Memory B cell (primary cell): ENCODE data around the gene ZBED1.
"Not testable (repeated sequence)": the region's sequence is repeated elsewhere in the genome, so short reads cannot be mapped to it uniquely, and the experiment has no call there.

Source experiments
- ATAC-seq: fragments of 150-1000 bp; cut with Tn5 transposase; 2 replicates; pipeline ENCODE4 v1.10.0; 2021; ENCODE audit warnings: low read depth, mild to moderate bottlenecking, moderate library complexity
- DNase-seq, 2 donors: peaks; one replicate each; pipeline ENCODE4 v3.0.0; 2022; ENCODE audit warnings: low spot score in 2 of 2
- H3K27ac Mint-ChIP-seq: one replicate; pipeline ENCODE4 v1.8.0; 2022; ENCODE audit warnings: mild to moderate bottlenecking, moderate library complexity, mixed read lengths
- H3K27me3 Mint-ChIP-seq: one replicate; pipeline ENCODE4 v1.8.0; 2022; ENCODE audit warnings: mixed read lengths
- H3K36me3 Mint-ChIP-seq: one replicate; pipeline ENCODE4 v1.8.0; 2022; ENCODE audit warnings: mild to moderate bottlenecking, mixed read lengths
- H3K4me1 Mint-ChIP-seq: one replicate; pipeline ENCODE4 v1.8.0; 2022; ENCODE audit warnings: mixed read lengths
- H3K4me3 Mint-ChIP-seq: one replicate; pipeline ENCODE4 v1.8.0; 2022; ENCODE audit warnings: mild to moderate bottlenecking, moderate library complexity, mixed read lengths
- H3K9me3 Mint-ChIP-seq: one replicate; pipeline ENCODE4 v1.8.0; 2022; ENCODE audit warnings: mixed read lengths

Gene ZBED1

GRCh38 chrX:2481597-2481996 is 19.2 kb downstream of the ZBED1 start:
- ATAC-seq, H3K4me1 Mint-ChIP-seq, H3K4me3 Mint-ChIP-seq, H3K27ac Mint-ChIP-seq, DNase-seq, H3K27me3 Mint-ChIP-seq, H3K9me3 Mint-ChIP-seq: not testable (repeated sequence)
- H3K36me3 Mint-ChIP-seq: peaks cover 14% of the 10 kb centered on the region

- not testable (repeated sequence) for DNase-seq, ATAC-seq, H3K27me3 Mint-ChIP-seq, H3K9me3 Mint-ChIP-seq, H3K27ac Mint-ChIP-seq, H3K4me3 Mint-ChIP-seq, H3K4me1 Mint-ChIP-seq
- H3K36me3 Mint-ChIP-seq: peaks cover 13% of the 10 kb centered on the region
These were observed 20.8 kb downstream of the ZBED1 start for GRCh38 chrX:2479982-2480381.

- Mint-ChIP-seq H3K27ac (no peak overlapping the region), H3K9me3 (peaks cover 3% of the 10 kb centered on the region), H3K4me1 (peaks cover 11% of the 10 kb centered on the region), H3K4me3 (no peak overlapping the region), H3K27me3 (no peaks in the 10 kb centered on the region), H3K36me3 (peaks cover 13% of the 10 kb centered on the region)
- no peak for ATAC-seq
- no peak for DNase-seq
These were observed 21.4 kb downstream of the ZBED1 start for GRCh38 chrX:2479420-2479780.

GRCh38 chrX:2478546-2479419 is 22.0 kb downstream of the ZBED1 start:
- Mint-ChIP-seq H3K4me1 (peaks cover 14% of the 10 kb centered on the region), H3K27ac (no peak overlapping the region), H3K4me3 (no peak overlapping the region), H3K36me3 (peaks cover 13% of the 10 kb centered on the region), H3K27me3 (no peaks in the 10 kb centered on the region), H3K9me3 (peaks cover 3% of the 10 kb centered on the region)
- ATAC-seq (no peak), DNase-seq (no peak)

- ATAC-seq, H3K9me3 Mint-ChIP-seq, H3K27me3 Mint-ChIP-seq, DNase-seq, H3K4me3 Mint-ChIP-seq, H3K27ac Mint-ChIP-seq: not testable (repeated sequence)
- Mint-ChIP-seq H3K4me1 (peaks cover 14% of the 10 kb centered on the region), H3K36me3 (peaks cover 14% of the 10 kb centered on the region)
These were observed 23.5 kb downstream of the ZBED1 start for GRCh38 chrX:2477313-2477712.

- Mint-ChIP-seq H3K36me3 (peaks cover 13% of the 10 kb centered on the region), H3K4me1 (peaks cover 14% of the 10 kb centered on the region), H3K27me3 (no peaks in the 10 kb centered on the region), H3K4me3 (no peak overlapping the region), H3K27ac (no peak overlapping the region), H3K9me3 (peaks cover 2% of the 10 kb centered on the region)
- DNase-seq: no peak
- ATAC-seq: no peak
These were observed 25.6 kb downstream of the ZBED1 start for GRCh38 chrX:2474963-2475726.

GRCh38 chrX:2474280-2474962 is 26.4 kb downstream of the ZBED1 start:
- ATAC-seq: no peak
- H3K4me1 Mint-ChIP-seq: peaks cover 14% of the 10 kb centered on the region
- H3K27ac Mint-ChIP-seq: no peak overlapping the region
- peaks cover 12% of the 10 kb centered on the region for H3K36me3 Mint-ChIP-seq
- DNase-seq: no peak
- no peak overlapping the region for H3K4me3 Mint-ChIP-seq
- H3K27me3 Mint-ChIP-seq: no peaks in the 10 kb centered on the region
- peaks cover 3% of the 10 kb centered on the region for H3K9me3 Mint-ChIP-seq

- H3K27me3 Mint-ChIP-seq, DNase-seq, ATAC-seq, H3K9me3 Mint-ChIP-seq, H3K4me3 Mint-ChIP-seq, H3K27ac Mint-ChIP-seq: not testable (repeated sequence)
- Mint-ChIP-seq H3K4me1 (peaks cover 20% of the 10 kb centered on the region), H3K36me3 (peaks cover 12% of the 10 kb centered on the region)
These were observed 27.7 kb downstream of the ZBED1 start for GRCh38 chrX:2473064-2473463.

GRCh38 chrX:2471641-2472040 is 29.1 kb downstream of the ZBED1 start:
- no peak for DNase-seq
- Mint-ChIP-seq H3K27ac (no peak overlapping the region), H3K27me3 (no peaks in the 10 kb centered on the region), H3K4me1 (peaks cover 22% of the 10 kb centered on the region), H3K9me3 (peaks cover 3% of the 10 kb centered on the region), H3K36me3 (peaks cover 16% of the 10 kb centered on the region), H3K4me3 (no peak overlapping the region)
- no peak for ATAC-seq

- Mint-ChIP-seq H3K36me3 (peaks cover 19% of the 10 kb centered on the region), H3K4me1 (peaks cover 22% of the 10 kb centered on the region)
- H3K27ac Mint-ChIP-seq, H3K27me3 Mint-ChIP-seq, DNase-seq, H3K4me3 Mint-ChIP-seq, ATAC-seq, H3K9me3 Mint-ChIP-seq: not testable (repeated sequence)
These were observed 29.6 kb downstream of the ZBED1 start for GRCh38 chrX:2471126-2471525.

GRCh38 chrX:2469852-2470251 is 30.9 kb downstream of the ZBED1 start:
- H3K27ac Mint-ChIP-seq, H3K4me3 Mint-ChIP-seq, H3K27me3 Mint-ChIP-seq, DNase-seq, ATAC-seq, H3K9me3 Mint-ChIP-seq: not testable (repeated sequence)
- Mint-ChIP-seq H3K4me1 (peaks cover 17% of the 10 kb centered on the region), H3K36me3 (peaks cover 15% of the 10 kb centered on the region)

- DNase-seq (no peak), ATAC-seq (no peak)
- Mint-ChIP-seq H3K4me3 (no peak overlapping the region), H3K36me3 (peaks cover 15% of the 10 kb centered on the region), H3K4me1 (peaks cover 12% of the 10 kb centered on the region), H3K27ac (no peak overlapping the region), H3K9me3 (peaks cover 3% of the 10 kb centered on the region), H3K27me3 (no peaks in the 10 kb centered on the region)
These were observed 31.5 kb downstream of the ZBED1 start for GRCh38 chrX:2469196-2469685.

GRCh38 chrX:2468261-2469195 is 32.2 kb downstream of the ZBED1 start:
- Mint-ChIP-seq H3K36me3 (peaks cover 16% of the 10 kb centered on the region), H3K9me3 (peaks cover 3% of the 10 kb centered on the region), H3K27ac (no peak overlapping the region), H3K4me3 (no peak overlapping the region), H3K4me1 (peaks cover 14% of the 10 kb centered on the region), H3K27me3 (no peaks in the 10 kb centered on the region)
- no peak for ATAC-seq
- no peak for DNase-seq
